ENCODE data around the gene LINC01488. TPM values are rescaled to one million over a fixed set of nuclear protein-coding genes. Genes with fewer than 3 reads are reported as not detected.
A peak's percentile ranks its signal among the peaks of the same experiment; 100 is the strongest.

The LINC01488 gene
- polyA plus RNA-seq, 1 donor = 0.09 TPM

GRCh38 chr11:69447786-69448185 is 33.7 kb upstream of the LINC01488 start:
- no peak overlapping the region for H3K4me3 ChIP-seq (ENCODE audit: low read length)
- H3K9me3 ChIP-seq (ENCODE audit: control insufficient read depth, low read depth, low read length) = no peaks in the 10 kb centered on the region
- no peaks in the 10 kb centered on the region for H3K27me3 ChIP-seq (ENCODE audit: control insufficient read depth, insufficient read depth, low read length)
- no peaks in the 10 kb centered on the region for H3K36me3 ChIP-seq (ENCODE audit: control insufficient read depth, insufficient read depth, low read length)
- WGBS (ENCODE audit: insufficient coverage, low lambda C conversion rate) = no CpG with 5 or more reads among the region's 7 CpGs
- H3K4me1 ChIP-seq (ENCODE audit: control insufficient read depth, insufficient read depth, low read length) = peaks cover 27% of the 10 kb centered on the region
- DNase-seq = no peak
- no peak overlapping the region for H3K27ac ChIP-seq (ENCODE audit: low read length)

- no peak overlapping the region for H3K27ac ChIP-seq (ENCODE audit: low read length)
- peaks cover 22% of the 10 kb centered on the region for H3K4me1 ChIP-seq (ENCODE audit: control insufficient read depth, insufficient read depth, low read length)
- no peak overlapping the region for H3K4me3 ChIP-seq (ENCODE audit: low read length)
- no peak for DNase-seq
- H3K9me3 ChIP-seq (ENCODE audit: control insufficient read depth, low read depth, low read length) = no peaks in the 10 kb centered on the region
- no peaks in the 10 kb centered on the region for H3K36me3 ChIP-seq (ENCODE audit: control insufficient read depth, insufficient read depth, low read length)
- no CpG with 5 or more reads among the region's 15 CpGs for WGBS (ENCODE audit: insufficient coverage, low lambda C conversion rate)
- H3K27me3 ChIP-seq (ENCODE audit: control insufficient read depth, insufficient read depth, low read length) = no peaks in the 10 kb centered on the region
These were observed 32.8 kb upstream of the LINC01488 start for GRCh38 chr11:69448471-69449284.

- DNase-seq = peak in 1 of 2 donors; percentile 42
- no peaks in the 10 kb centered on the region for H3K36me3 ChIP-seq (ENCODE audit: control insufficient read depth, insufficient read depth, low read length)
- no peaks in the 10 kb centered on the region for H3K9me3 ChIP-seq (ENCODE audit: control insufficient read depth, low read depth, low read length)
- no peaks in the 10 kb centered on the region for H3K27me3 ChIP-seq (ENCODE audit: control insufficient read depth, insufficient read depth, low read length)
- H3K27ac ChIP-seq (ENCODE audit: low read length) = peak overlapping the region; percentile 4
- peaks cover 21% of the 10 kb centered on the region for H3K4me1 ChIP-seq (ENCODE audit: control insufficient read depth, insufficient read depth, low read length)
- no peak overlapping the region for H3K4me3 ChIP-seq (ENCODE audit: low read length)
- WGBS (ENCODE audit: insufficient coverage, low lambda C conversion rate) = no CpG with 5 or more reads among the region's 29 CpGs
These were observed 32.0 kb upstream of the LINC01488 start for GRCh38 chr11:69449320-69450063.

GRCh38 chr11:69450064-69450856 is 31.2 kb upstream of the LINC01488 start:
- no peaks in the 10 kb centered on the region for H3K27me3 ChIP-seq (ENCODE audit: control insufficient read depth, insufficient read depth, low read length)
- no peak overlapping the region for H3K4me3 ChIP-seq (ENCODE audit: low read length)
- H3K9me3 ChIP-seq (ENCODE audit: control insufficient read depth, low read depth, low read length) = no peaks in the 10 kb centered on the region
- no peak for DNase-seq
- no CpG with 5 or more reads among the region's 18 CpGs for WGBS (ENCODE audit: insufficient coverage, low lambda C conversion rate)
- peaks cover 16% of the 10 kb centered on the region for H3K4me1 ChIP-seq (ENCODE audit: control insufficient read depth, insufficient read depth, low read length)
- no peaks in the 10 kb centered on the region for H3K36me3 ChIP-seq (ENCODE audit: control insufficient read depth, insufficient read depth, low read length)
- H3K27ac ChIP-seq (ENCODE audit: low read length) = no peak overlapping the region

- Histone ChIP-seq H3K36me3 (ENCODE audit: control insufficient read depth, insufficient read depth, low read length) (no peaks in the 10 kb centered on the region), H3K27ac (ENCODE audit: low read length) (no peak overlapping the region), H3K27me3 (ENCODE audit: control insufficient read depth, insufficient read depth, low read length) (no peaks in the 10 kb centered on the region), H3K4me3 (ENCODE audit: low read length) (no peak overlapping the region), H3K4me1 (ENCODE audit: control insufficient read depth, insufficient read depth, low read length) (peaks cover 19% of the 10 kb centered on the region), H3K9me3 (ENCODE audit: control insufficient read depth, low read depth, low read length) (no peaks in the 10 kb centered on the region)
- no CpG with 5 or more reads among the region's 6 CpGs for WGBS (ENCODE audit: insufficient coverage, low lambda C conversion rate)
- no peak for DNase-seq
These were observed 30.6 kb upstream of the LINC01488 start for GRCh38 chr11:69450857-69451220.

GRCh38 chr11:69451289-69451688 is 30.2 kb upstream of the LINC01488 start:
- no peak overlapping the region for H3K27ac ChIP-seq (ENCODE audit: low read length)
- no peaks in the 10 kb centered on the region for H3K9me3 ChIP-seq (ENCODE audit: control insufficient read depth, low read depth, low read length)
- H3K4me1 ChIP-seq (ENCODE audit: control insufficient read depth, insufficient read depth, low read length) = peaks cover 19% of the 10 kb centered on the region

GRCh38 chr11:69452206-69452987 is 29.1 kb upstream of the LINC01488 start:
- no peaks in the 10 kb centered on the region for H3K27me3 ChIP-seq (ENCODE audit: control insufficient read depth, insufficient read depth, low read length)
- H3K9me3 ChIP-seq (ENCODE audit: control insufficient read depth, low read depth, low read length) = peaks cover 3% of the 10 kb centered on the region
- H3K4me1 ChIP-seq (ENCODE audit: control insufficient read depth, insufficient read depth, low read length) = peaks cover 19% of the 10 kb centered on the region
- H3K27ac ChIP-seq (ENCODE audit: low read length) = no peak overlapping the region
- DNase-seq = no peak
- H3K36me3 ChIP-seq (ENCODE audit: control insufficient read depth, insufficient read depth, low read length) = no peaks in the 10 kb centered on the region
- no peak overlapping the region for H3K4me3 ChIP-seq (ENCODE audit: low read length)
- no CpG with 5 or more reads among the region's 6 CpGs for WGBS (ENCODE audit: insufficient coverage, low lambda C conversion rate)

More at GRCh38 chr11:69451289-69451688, 30.2 kb upstream of the LINC01488 start:
- Histone ChIP-seq H3K4me3 (ENCODE audit: low read length) (no peak overlapping the region), H3K27me3 (ENCODE audit: control insufficient read depth, insufficient read depth, low read length) (no peaks in the 10 kb centered on the region), H3K36me3 (ENCODE audit: control insufficient read depth, insufficient read depth, low read length) (no peaks in the 10 kb centered on the region)
- DNase-seq = no peak

- Histone ChIP-seq H3K4me3 (ENCODE audit: low read length) (no peak overlapping the region), H3K9me3 (ENCODE audit: control insufficient read depth, low read depth, low read length) (peaks cover 3% of the 10 kb centered on the region), H3K36me3 (ENCODE audit: control insufficient read depth, insufficient read depth, low read length) (no peaks in the 10 kb centered on the region), H3K27ac (ENCODE audit: low read length) (no peak overlapping the region), H3K4me1 (ENCODE audit: control insufficient read depth, insufficient read depth, low read length) (peaks cover 19% of the 10 kb centered on the region), H3K27me3 (ENCODE audit: control insufficient read depth, insufficient read depth, low read length) (no peaks in the 10 kb centered on the region)
- no peak for DNase-seq
- no CpG with 5 or more reads among the region's 6 CpGs for WGBS (ENCODE audit: insufficient coverage, low lambda C conversion rate)
These were observed 28.3 kb upstream of the LINC01488 start for GRCh38 chr11:69453151-69453550.

GRCh38 chr11:69454018-69454417 is 27.4 kb upstream of the LINC01488 start:
- Histone ChIP-seq H3K4me3 (ENCODE audit: low read length) (no peak overlapping the region), H3K9me3 (ENCODE audit: control insufficient read depth, low read depth, low read length) (peaks cover 3% of the 10 kb centered on the region), H3K36me3 (ENCODE audit: control insufficient read depth, insufficient read depth, low read length) (no peaks in the 10 kb centered on the region), H3K27me3 (ENCODE audit: control insufficient read depth, insufficient read depth, low read length) (no peaks in the 10 kb centered on the region), H3K27ac (ENCODE audit: low read length) (no peak overlapping the region), H3K4me1 (ENCODE audit: control insufficient read depth, insufficient read depth, low read length) (peaks cover 19% of the 10 kb centered on the region)
- DNase-seq = peak; percentile 74 to 87
- no CpG with 5 or more reads among the region's 7 CpGs for WGBS (ENCODE audit: insufficient coverage, low lambda C conversion rate)

GRCh38 chr11:69455969-69456368 is 25.5 kb upstream of the LINC01488 start:
- peak in 1 of 2 donors; percentile 44 for DNase-seq
- no CpG with 5 or more reads among the region's 4 CpGs for WGBS (ENCODE audit: insufficient coverage, low lambda C conversion rate)
- Histone ChIP-seq H3K27me3 (ENCODE audit: control insufficient read depth, insufficient read depth, low read length) (no peaks in the 10 kb centered on the region), H3K9me3 (ENCODE audit: control insufficient read depth, low read depth, low read length) (peaks cover 3% of the 10 kb centered on the region), H3K27ac (ENCODE audit: low read length) (no peak overlapping the region), H3K4me3 (ENCODE audit: low read length) (no peak overlapping the region), H3K36me3 (ENCODE audit: control insufficient read depth, insufficient read depth, low read length) (no peaks in the 10 kb centered on the region), H3K4me1 (ENCODE audit: control insufficient read depth, insufficient read depth, low read length) (peaks cover 27% of the 10 kb centered on the region)
